ENCODE data around the gene IP6K2. TPM values are rescaled to one million over a fixed set of nuclear protein-coding genes. Genes with fewer than 3 reads are reported as not detected.
A peak's percentile ranks its signal among the peaks of the same experiment; 100 is the strongest.

The IP6K2 gene
- total and polyA plus RNA-seq, 10 donors: 62.1 to 105 (median 77.0) TPM

GRCh38 chr3:48660800-48661400, 56.1 kb downstream of the IP6K2 start:
- 60 to 70% (median 60%) methylated on average over 45 to 61 of the region's 61 CpGs for WGBS, 5 donors
- Histone ChIP-seq H3K27me3 (replicated peaks in 1 of 7) (peaks cover 0 to 85% (median 37%) of the 10 kb centered on the region in 7 donors), H3K4me1 (peaks cover 18 to 51% (median 46%) of the 10 kb centered on the region in 6 donors), H3K27ac (no peak overlapping the region), H3K4me3 (peak overlapping the region in 6 of 8 donors; percentile 33 to 80 (median 46)), H3K36me3 (no peaks in the 10 kb centered on the region), H3K9me3 (no peaks in the 10 kb centered on the region)
- intact Hi-C loops (cut with DNase I; ENCODE audit: low total_unique reads): no loop called here
- TF ChIP-seq POLR2A (IDR thresholded peaks at IDR 0.05) (no peak), POLR2AphosphoS5 (IDR thresholded peaks at IDR 0.05) (no peak), CTCF (IDR thresholded peaks at IDR 0.05 in 8 of 11, conservative IDR thresholded peaks at IDR 0.05 in 3 of 11) (no peak)
- no peak for DNase-seq

- intact Hi-C loops (cut with DNase I; ENCODE audit: low total_unique reads): no loop called here
- WGBS, 5 donors: 42 to 67% (median 55%) methylated on average over 22 to 45 of the region's 45 CpGs
- H3K36me3 ChIP-seq: no peaks in the 10 kb centered on the region
- peak overlapping the region; percentile 58 to 90 (median 70) for H3K4me3 ChIP-seq
- no peaks in the 10 kb centered on the region for H3K9me3 ChIP-seq
- H3K27ac ChIP-seq: peak overlapping the region in 7 of 8 donors; percentile 24 to 88 (median 75)
- TF ChIP-seq POLR2AphosphoS5 (IDR thresholded peaks at IDR 0.05): no peak
- TF ChIP-seq CTCF (IDR thresholded peaks at IDR 0.05 in 8 of 11, conservative IDR thresholded peaks at IDR 0.05 in 3 of 11): no peak
- no peak for TF ChIP-seq POLR2A (IDR thresholded peaks at IDR 0.05)
- no peak for DNase-seq
- peaks cover 5 to 36% (median 31%) of the 10 kb centered on the region in 6 donors for H3K4me1 ChIP-seq
- H3K27me3 ChIP-seq (replicated peaks in 1 of 7): peaks cover 0 to 55% (median 14%) of the 10 kb centered on the region in 7 donors
Observed at GRCh38 chr3:48656841-48657281, 60.2 kb downstream of the IP6K2 start.

- peak overlapping the region; percentile 24 to 88 (median 74) for H3K27ac ChIP-seq
- WGBS, 5 donors: 2 to 20% (median 4%) methylated on average over 24 to 94 of the region's 94 CpGs
- H3K36me3 ChIP-seq: no peaks in the 10 kb centered on the region
- no peaks in the 10 kb centered on the region for H3K9me3 ChIP-seq
- H3K4me3 ChIP-seq: peak overlapping the region; percentile 58 to 90 (median 70)
- TF ChIP-seq POLR2AphosphoS5 (IDR thresholded peaks at IDR 0.05) (peak; percentile 38 to 72 (median 63)), CTCF (IDR thresholded peaks at IDR 0.05 in 8 of 11, conservative IDR thresholded peaks at IDR 0.05 in 3 of 11) (peak; percentile 9 to 91 (median 77)), POLR2A (IDR thresholded peaks at IDR 0.05) (no peak)
- H3K27me3 ChIP-seq (replicated peaks in 1 of 7): peaks cover 0 to 49% (median 8%) of the 10 kb centered on the region in 7 donors
- peak; percentile 94 for DNase-seq
- H3K4me1 ChIP-seq: peaks cover under 1 to 30% (median 25%) of the 10 kb centered on the region in 6 donors
- intact Hi-C loops (cut with DNase I; ENCODE audit: low total_unique reads): no loop called here
Observed at GRCh38 chr3:48656061-48656840, 60.8 kb downstream of the IP6K2 start.

- DNase-seq: peak; percentile 90
- TF ChIP-seq POLR2AphosphoS5 (IDR thresholded peaks at IDR 0.05) (peak in 1 of 3 donors; percentile 49), CTCF (IDR thresholded peaks at IDR 0.05 in 8 of 11, conservative IDR thresholded peaks at IDR 0.05 in 3 of 11) (no peak)
- Histone ChIP-seq H3K4me1 (peaks cover 0 to 25% (median 22%) of the 10 kb centered on the region in 6 donors), H3K4me3 (peak overlapping the region; percentile 58 to 90 (median 70)), H3K9me3 (no peaks in the 10 kb centered on the region), H3K27me3 (replicated peaks in 1 of 7) (peaks cover 0 to 42% (median 2%) of the 10 kb centered on the region in 7 donors), H3K27ac (peak overlapping the region in 7 of 8 donors; percentile 24 to 88 (median 75)), H3K36me3 (no peaks in the 10 kb centered on the region)
- intact Hi-C loops (cut with DNase I; ENCODE audit: low total_unique reads): no loop called here
- 9 to 14% (median 9%) methylated on average over 22 to 30 of the region's 30 CpGs for WGBS, 5 donors
Observed at GRCh38 chr3:48655606-48656005, 61.4 kb downstream of the IP6K2 start.
